HFF-Myc (cell line): ENCODE results near the gene WFDC5.
"Not testable (repeated sequence)": the region's sequence is repeated elsewhere in the genome, so short reads cannot be mapped to it uniquely, and the experiment has no call there.

Experiments
- DNase-seq: peaks from one replicate; pipeline ENCODE4 v3.0.0-alpha.2; 2011; ENCODE audit warnings: low read depth; ENCODE audit errors: extremely low read depth
- H3K4me3 ChIP-seq: replicated peaks from 2 replicates; pipeline ENCODE4 v1.5.1; 2011; ENCODE audit warnings: low read depth, mild to moderate bottlenecking, control low read depth, low read length
- CTCF ChIP-seq: IDR thresholded peaks from 2 replicates; pipeline ENCODE4 v1.5.1; 2012; ENCODE audit warnings: mild to moderate bottlenecking, low read depth, low read length, control low read depth; ENCODE audit errors: missing control alignments

The WFDC5 gene

GRCh38 chr20:45153147-45153546 is 38.2 kb upstream of the WFDC5 start:
- TF ChIP-seq CTCF, result no peak

GRCh38 chr20:45152405-45152804 is 37.4 kb upstream of the WFDC5 start:
- no peak for TF ChIP-seq CTCF
- no peak overlapping the region for H3K4me3 ChIP-seq
- DNase-seq, result no peak

More at GRCh38 chr20:45153147-45153546, 38.2 kb upstream of the WFDC5 start:
- DNase-seq, result no peak
- no peak overlapping the region for H3K4me3 ChIP-seq

GRCh38 chr20:45149062-45149461 is 34.1 kb upstream of the WFDC5 start:
- no peak for DNase-seq
- no peak for TF ChIP-seq CTCF
- H3K4me3 ChIP-seq, result no peak overlapping the region

GRCh38 chr20:45140836-45141235 is 25.9 kb upstream of the WFDC5 start:
- no peak for TF ChIP-seq CTCF
- H3K4me3 ChIP-seq, result no peak overlapping the region
- no peak for DNase-seq

- H3K4me3 ChIP-seq, DNase-seq: not testable (repeated sequence)
Observed at GRCh38 chr20:45139733-45140375, 24.9 kb upstream of the WFDC5 start.

GRCh38 chr20:45138561-45139300 is 23.8 kb upstream of the WFDC5 start:
- no peak overlapping the region for H3K4me3 ChIP-seq
- DNase-seq, result no peak
- TF ChIP-seq CTCF, result peak; percentile 83

- H3K4me3 ChIP-seq, result no peak overlapping the region
- TF ChIP-seq CTCF, result no peak
- no peak for DNase-seq
Observed at GRCh38 chr20:45136911-45137310, 21.9 kb upstream of the WFDC5 start.
